Midbrain (tissue), 1 donor: ENCODE measurements around the gene RPS6KA6.

Experiments used
- DNase-seq: peaks from one replicate; lab custom pipeline; 2025; lab: John Stamatoyannopoulos, UW

The RPS6KA6 gene

DNA sequence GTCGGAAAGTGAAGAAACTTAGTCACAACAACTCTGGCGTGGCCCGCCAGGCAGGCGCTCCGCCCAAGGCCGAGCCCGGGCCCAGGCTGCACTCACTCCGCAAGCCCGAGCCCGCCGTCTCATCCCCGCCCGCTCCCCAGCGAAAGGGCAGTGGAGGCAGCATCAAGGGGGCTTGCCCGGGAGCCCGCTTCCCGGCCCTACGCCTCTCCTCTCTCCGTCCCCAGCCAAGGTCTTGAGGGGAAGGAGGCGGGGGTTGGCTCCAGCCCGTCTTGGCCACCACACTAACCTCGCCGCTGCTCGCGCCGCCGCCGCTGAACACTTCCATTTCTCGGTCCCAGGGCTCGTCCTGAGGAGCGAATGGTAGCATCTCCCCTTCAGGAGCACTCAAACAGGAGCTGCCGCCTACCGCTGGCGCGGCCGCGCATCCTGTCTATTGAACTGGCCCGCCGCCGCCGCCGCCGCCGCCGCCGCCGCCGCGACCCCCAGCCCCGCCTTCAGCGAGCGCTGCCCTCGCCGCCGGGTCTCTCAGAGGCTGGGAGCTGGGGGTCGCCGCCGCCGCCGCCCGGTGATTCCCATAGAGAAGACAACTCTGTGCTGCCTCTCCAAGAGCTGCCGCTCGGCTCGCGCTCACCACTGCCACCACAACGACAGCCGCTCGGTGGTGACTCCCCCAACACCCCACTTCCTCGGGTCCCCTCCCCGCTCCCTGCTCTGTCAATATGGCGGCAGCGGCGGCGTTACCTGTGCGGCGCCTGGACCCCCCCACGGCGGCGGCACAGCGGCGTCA, at the start of gene RPS6KA6:
Gene RPS6KA6, minus strand, starts transcription at position 667 of the 787 bp plus-strand sequence. Its CDS starts 300 bp downstream, at position 367.
- no peak for DNase-seq

DNA sequence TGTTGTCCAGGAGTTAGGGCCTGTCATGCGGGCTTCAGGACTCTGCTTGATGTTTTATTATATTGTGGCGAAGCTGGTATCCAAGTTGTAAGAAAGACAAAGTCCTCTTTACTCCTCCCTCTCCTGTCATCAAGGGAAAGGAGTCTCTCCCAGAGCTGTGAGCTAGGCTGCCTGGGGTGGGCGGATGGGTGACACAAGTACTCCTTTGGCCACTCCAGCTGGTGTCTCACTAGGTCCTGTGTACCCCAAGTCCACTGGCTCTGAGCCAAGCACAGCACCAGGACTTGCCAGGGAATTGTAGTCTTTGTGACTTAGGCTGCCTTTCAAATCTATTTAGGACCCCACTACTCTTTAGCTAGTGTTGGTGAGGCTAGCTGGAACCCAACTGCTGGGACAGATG, 36.7 kb upstream of the RPS6KA6 start:
- no peak for DNase-seq

DNA sequence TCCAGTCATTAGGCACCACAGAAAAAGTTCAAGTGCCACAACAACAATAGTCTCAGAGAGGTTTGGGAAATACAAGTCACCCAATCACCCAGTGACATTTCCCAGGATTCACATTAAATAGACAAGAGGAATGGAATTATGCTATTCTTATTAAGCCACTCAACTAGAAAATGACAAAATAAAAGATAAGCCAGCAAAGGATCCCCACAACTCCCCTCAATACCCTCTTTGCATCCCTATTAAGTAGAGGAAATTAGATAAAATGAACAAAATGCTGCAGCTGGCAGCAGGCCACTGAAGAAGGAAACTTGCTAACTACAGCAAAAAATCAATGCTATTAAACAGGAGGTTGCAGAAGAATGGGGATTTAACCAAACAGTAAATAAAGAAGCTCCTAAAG, 35.3 kb upstream of the RPS6KA6 start:
- no peak for DNase-seq

- DNase-seq, result no peak
Measured at GRCh38 chrX:84221181-84221580, 33.2 kb upstream of the RPS6KA6 start.

DNA sequence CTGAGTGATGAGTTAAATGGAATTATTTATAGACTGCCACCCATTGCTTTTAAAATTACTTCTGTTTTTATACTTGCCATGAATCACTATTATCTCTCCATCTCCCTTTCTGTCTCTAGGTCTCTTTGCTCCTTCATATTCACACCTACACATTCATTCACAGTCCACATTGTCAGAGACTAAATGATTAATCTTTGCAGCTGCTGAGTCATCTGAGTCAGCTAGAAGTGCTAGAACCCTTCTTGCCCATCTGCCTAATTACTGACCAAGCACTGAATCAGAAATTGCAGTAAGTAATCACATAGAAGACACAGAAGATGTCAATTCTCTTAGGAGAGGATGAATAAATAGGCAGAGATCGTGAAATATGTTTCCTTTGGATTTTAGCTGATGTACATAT, 31.6 kb upstream of the RPS6KA6 start:
- no peak for DNase-seq

- no peak for DNase-seq
Measured at GRCh38 chrX:84218726-84219125, 30.7 kb upstream of the RPS6KA6 start.

- DNase-seq, result no peak
Measured at GRCh38 chrX:84216881-84217280, 28.9 kb upstream of the RPS6KA6 start.

DNA sequence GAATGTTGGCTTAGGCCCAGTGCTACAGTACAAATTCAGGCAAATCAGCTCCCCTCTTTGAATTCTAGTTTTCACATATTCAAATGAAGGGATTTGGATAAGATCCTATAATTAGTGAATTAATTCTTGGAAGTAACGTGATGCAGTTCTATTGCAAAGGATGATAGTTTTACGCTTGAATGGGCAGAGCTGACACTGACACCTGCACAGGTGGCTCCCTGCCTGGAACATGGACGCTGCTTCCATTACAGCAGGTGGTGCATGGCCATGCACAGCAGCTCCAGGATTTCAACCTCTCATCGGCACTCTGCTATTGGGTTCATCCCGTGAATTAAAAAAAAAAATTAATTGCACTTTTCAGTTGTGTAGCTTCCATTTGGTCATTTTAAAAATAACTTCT, 28.4 kb upstream of the RPS6KA6 start:
- no peak for DNase-seq

DNA sequence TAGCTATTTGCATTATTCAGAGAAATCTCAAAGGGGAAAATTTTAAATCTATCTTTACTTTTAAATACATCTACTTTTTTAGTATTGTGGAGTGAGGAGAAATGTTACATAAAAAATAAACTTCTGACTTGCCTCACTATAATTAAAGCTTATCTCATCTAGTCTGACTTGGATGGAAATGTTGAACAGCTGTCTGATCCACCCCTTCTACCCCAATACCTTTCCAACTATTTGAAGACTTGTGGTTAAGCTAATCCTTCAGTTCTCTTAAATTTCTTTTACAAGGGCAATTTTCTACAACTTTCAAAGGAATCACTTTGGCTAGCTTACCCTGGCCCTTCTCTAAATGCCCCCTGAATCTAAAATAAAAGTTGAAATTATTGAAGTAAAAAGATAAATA, 17.3 kb upstream of the RPS6KA6 start:
- DNase-seq, result no peak

DNA sequence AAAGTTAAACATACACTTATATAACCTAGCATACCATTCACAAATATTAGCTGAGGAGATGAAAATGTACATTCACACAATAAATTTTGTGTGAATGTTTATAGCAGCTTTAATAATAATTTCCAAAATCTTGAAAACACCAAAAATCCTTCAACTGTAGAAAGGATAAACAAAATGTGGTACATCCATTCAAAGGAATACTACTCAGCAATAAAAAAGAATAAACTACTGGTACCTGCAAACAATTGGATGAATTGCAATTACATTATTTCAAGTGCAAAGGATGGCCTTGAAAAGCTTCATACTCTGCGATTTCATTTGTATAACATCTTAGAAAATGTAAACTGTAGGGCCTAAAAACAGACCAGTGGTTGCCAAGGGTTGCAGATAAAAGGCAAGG, 11.7 kb upstream of the RPS6KA6 start:
- no peak for DNase-seq

DNA sequence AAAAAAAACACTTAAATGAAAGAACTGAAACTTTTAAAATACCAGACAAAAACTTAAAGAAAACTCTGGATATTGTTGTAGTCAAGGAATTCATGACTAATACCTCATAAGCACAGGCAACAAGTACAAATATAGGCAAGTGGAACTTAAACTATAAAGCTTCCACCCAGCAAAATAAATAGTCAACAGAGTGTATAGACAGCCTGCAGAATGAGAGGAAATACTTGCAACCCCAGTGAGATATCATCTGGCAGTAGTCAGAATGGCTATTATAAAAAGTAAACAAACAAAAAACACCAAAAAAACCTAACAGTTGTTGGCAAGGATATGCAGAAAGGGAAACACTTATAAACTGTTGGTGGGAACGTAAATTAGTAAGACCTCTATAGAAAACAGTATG, 9.6 kb upstream of the RPS6KA6 start:
- DNase-seq, result no peak

GRCh38 chrX:84192006-84192405, 4.0 kb upstream of the RPS6KA6 start:
- DNase-seq, result no peak

- DNase-seq, result no peak
Measured at GRCh38 chrX:84189125-84189524, 1.1 kb upstream of the RPS6KA6 start.

GRCh38 chrX:84188320-84188834, 378 bp upstream of the RPS6KA6 start:
- DNase-seq, result peak; percentile 6

DNA sequence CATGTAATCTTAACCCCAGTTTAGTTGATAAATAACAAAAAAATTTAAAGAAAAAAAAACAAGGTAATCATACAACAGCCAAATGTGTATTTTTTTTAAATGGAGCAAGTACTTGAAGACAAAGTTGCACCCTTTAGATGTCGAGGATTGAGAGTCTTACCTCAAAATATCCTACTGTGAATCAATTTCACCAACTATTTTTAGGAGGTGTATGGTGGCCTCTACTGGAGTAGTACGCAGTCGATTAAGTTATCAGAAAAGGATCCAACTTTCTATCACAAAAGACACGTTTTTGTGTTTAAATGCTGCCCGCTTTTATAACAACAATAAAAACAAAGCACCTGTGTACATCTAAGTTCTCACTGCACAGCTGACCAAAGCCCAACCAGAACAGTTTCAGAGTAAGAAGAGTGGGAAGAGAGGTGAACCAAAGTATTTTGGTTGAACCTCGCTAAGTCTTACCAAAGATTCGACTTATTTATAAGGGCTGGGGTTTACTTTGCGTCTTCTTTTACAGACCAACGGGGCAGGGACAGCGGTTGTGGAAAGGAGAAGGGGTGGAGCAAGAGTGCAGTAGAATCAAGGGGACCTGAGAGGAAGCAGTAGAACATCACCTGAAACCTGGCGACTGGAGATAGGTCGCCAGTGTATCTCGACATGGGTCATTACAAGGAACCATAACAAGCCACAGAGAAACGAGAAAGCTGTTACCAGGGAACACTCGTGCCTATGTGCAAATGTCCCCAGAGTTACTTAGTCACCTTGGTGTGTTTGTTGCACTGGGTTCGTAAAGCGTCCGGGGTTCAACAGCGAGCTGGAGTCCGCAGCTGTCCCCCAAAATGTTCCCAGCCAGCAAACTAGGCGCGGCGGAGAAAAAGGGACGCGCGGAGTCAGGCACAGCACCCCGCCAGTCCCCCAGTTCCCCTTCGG, 1.1 kb downstream of the RPS6KA6 start:
- no peak for DNase-seq

- no peak for DNase-seq
Measured at GRCh38 chrX:84182516-84182915, 5.5 kb downstream of the RPS6KA6 start.

GRCh38 chrX:84175958-84176357, 12.0 kb downstream of the RPS6KA6 start:
- DNase-seq, result no peak

DNA sequence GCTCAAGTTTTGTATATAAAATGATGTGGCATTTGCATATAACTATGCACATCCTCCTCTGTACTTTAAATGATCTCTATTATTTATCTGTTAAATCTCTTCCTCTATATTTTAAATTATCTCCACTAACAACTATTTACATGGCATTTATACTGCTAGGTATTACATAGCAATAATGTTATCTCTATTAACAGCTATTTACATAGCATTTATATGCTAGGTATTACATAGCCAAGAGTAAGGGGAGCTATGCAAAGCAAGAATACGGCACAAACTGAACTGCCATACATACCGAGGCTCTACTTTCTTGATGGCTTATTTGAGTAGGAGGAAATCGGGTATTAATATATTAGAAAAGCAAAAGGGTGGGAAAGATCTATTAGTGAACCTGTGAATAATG, 12.7 kb downstream of the RPS6KA6 start:
- DNase-seq, result no peak

GRCh38 chrX:84174348-84174747, 13.7 kb downstream of the RPS6KA6 start:
- DNase-seq, result no peak

GRCh38 chrX:84170931-84171330, 17.1 kb downstream of the RPS6KA6 start:
- no peak for DNase-seq

GRCh38 chrX:84168574-84168973, 19.4 kb downstream of the RPS6KA6 start:
- DNase-seq, result no peak

DNA sequence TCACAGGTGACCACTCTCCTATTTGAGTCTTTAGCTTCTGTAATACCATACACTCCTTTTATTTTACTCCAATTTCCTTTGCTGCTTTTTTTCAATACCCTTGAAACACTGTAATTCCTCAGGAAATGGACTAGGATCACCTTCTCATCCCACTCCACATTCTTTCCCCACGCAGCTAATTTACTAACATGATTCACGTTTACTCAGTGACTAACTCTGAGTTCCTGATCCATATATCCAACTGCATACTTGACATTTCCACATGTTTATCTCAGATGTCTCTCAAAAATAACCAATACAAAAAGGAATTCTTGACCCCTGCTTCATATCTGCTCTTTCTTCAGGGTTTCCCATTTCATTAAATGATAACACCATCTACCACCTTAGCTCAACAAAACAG, 19.9 kb downstream of the RPS6KA6 start:
- no peak for DNase-seq

DNA sequence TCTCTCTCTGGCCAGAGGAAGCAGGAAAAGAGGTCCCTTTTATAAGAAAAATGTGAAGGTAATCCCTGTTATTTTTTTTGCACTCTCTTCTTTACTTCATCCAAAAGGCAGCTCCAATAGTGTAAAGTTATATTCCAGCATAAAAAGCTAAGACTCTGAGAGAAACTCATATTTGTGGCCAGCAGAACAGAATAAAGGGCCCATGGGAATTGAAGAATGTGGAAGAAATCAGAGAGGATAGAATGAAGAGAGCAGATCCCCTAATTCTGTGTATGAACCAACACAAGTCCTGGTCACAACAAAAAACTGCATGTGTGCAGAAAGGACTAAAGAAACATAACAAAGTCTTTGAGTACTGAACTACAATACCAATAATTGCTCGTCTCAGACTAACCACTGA, 22.3 kb downstream of the RPS6KA6 start:
- no peak for DNase-seq
